ENCODE results near the gene DNAH9.

DNA sequence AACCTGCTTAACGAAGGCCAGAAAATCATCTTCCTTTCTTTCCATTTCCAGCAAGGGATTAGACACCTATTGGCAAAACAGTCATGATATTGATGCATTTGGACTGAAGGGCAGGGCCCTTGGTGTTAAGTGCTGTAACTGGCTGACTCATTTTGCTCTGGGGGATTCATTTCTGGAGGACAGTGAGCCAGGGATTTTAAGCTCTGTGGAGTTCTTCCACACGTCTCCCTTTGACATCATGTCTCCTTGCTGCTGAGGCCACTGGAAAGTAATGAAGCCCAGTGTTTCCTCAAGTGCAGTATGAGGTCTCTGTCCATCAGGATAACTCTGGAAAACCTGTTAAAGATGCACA lies 42.2 kb downstream of the DNAH9 start:
- no peak for TF ChIP-seq POLR2A (IDR thresholded peaks at IDR 0.05)
- TF ChIP-seq, protein P1, sequence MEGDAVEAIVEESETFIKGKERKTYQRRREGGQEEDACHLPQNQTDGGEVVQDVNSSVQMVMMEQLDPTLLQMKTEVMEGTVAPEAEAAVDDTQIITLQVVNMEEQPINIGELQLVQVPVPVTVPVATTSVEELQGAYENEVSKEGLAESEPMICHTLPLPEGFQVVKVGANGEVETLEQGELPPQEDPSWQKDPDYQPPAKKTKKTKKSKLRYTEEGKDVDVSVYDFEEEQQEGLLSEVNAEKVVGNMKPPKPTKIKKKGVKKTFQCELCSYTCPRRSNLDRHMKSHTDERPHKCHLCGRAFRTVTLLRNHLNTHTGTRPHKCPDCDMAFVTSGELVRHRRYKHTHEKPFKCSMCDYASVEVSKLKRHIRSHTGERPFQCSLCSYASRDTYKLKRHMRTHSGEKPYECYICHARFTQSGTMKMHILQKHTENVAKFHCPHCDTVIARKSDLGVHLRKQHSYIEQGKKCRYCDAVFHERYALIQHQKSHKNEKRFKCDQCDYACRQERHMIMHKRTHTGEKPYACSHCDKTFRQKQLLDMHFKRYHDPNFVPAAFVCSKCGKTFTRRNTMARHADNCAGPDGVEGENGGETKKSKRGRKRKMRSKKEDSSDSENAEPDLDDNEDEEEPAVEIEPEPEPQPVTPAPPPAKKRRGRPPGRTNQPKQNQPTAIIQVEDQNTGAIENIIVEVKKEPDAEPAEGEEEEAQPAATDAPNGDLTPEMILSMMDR (IDR thresholded peaks at IDR 0.05): no peak
